ENCODE data around the gene DIRAS1. TPM values are rescaled to one million over a fixed set of nuclear protein-coding genes. Genes with fewer than 3 reads are reported as not detected.

Gene DIRAS1
- total RNA-seq, 1 experiment from 2014 or later: 7.8 TPM

DNA sequence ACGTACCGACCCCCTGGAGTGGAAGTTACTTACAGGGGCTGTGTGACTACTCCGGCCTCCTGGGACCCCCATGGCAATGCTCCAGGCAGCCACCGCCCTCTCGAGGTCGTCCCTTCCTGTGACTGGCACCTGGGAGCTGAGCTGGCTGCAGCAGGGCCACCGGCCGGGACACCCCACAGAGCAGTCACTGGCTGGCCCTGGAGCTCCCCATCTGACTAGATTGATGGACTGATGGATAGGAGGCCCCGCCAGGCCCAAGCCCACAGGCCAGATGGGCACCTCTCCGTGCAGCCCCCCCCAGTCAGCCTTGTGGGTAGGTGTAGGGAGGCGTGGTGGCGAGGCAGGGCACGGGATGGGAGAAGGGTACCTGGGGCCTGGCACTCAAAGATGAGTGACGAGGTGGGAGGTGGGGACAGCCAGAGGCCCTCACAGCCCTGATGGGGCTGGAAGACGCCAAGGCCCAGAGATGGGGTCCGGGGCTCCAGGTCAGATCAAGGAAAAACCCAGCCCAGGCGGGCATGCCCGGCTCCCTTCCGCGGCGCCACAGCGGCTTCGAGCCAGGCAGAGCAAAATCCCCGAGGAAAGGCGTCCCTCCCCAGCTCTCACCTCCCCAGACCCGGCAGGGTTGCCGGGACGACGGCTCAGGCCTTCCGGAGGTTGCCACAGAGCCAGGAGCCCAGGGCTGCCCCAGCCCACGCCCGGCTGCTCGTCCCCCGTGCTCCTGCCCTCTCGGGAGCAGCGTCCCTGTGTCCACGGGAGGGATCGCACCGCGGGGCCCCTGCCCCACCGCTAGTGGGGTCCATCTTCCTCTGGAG, 10.2 kb upstream of the DIRAS1 start:
- no peak overlapping the region for H3K56ac ChIP-seq (ENCODE audit: insufficient read length, low read depth, low read length)
- H2BK5ac ChIP-seq (ENCODE audit: insufficient read length, low read length): no peak overlapping the region
- no peak overlapping the region for H2AFZ ChIP-seq (ENCODE audit: low read length)
- no peak overlapping the region for H2BK120ac ChIP-seq (ENCODE audit: low read depth, low read length, poor library complexity, severe bottlenecking)
- no peaks in the 10 kb centered on the region for H3K79me1 ChIP-seq (ENCODE audit: insufficient read depth, low read depth, low read length, poor library complexity, severe bottlenecking)
- H3K27me3 ChIP-seq (ENCODE audit: insufficient read depth, low read length): no peaks in the 10 kb centered on the region
- H2BK15ac ChIP-seq (ENCODE audit: low read depth, low read length): no peak overlapping the region
- Mint-ChIP-seq H3K4me1 (peaks cover 3 to 11% of the 10 kb centered on the region in 2 experiments), H3K27me3 (ENCODE audit: low read depth) (peaks cover 16% of the 10 kb centered on the region), H3K27ac (no peak overlapping the region), H3K9me3 (no peaks in the 10 kb centered on the region), H3K36me3 (ENCODE audit: insufficient read depth in 1 of 3, low read depth in 3 of 3) (peaks cover 18 to 32% (median 29%) of the 10 kb centered on the region in 3 experiments; a peak in 6 of 7 replicates), H3K4me3 (no peak overlapping the region)
- H3K23ac ChIP-seq (ENCODE audit: insufficient read length, low read depth, low read length): no peak overlapping the region
- H2BK20ac ChIP-seq (ENCODE audit: low read depth, low read length, poor library complexity, severe bottlenecking): no peak overlapping the region
- no peaks in the 10 kb centered on the region for H3K23me2 ChIP-seq (ENCODE audit: insufficient read length, low read depth, low read length, poor library complexity, severe bottlenecking)
- TF ChIP-seq, protein P1, sequence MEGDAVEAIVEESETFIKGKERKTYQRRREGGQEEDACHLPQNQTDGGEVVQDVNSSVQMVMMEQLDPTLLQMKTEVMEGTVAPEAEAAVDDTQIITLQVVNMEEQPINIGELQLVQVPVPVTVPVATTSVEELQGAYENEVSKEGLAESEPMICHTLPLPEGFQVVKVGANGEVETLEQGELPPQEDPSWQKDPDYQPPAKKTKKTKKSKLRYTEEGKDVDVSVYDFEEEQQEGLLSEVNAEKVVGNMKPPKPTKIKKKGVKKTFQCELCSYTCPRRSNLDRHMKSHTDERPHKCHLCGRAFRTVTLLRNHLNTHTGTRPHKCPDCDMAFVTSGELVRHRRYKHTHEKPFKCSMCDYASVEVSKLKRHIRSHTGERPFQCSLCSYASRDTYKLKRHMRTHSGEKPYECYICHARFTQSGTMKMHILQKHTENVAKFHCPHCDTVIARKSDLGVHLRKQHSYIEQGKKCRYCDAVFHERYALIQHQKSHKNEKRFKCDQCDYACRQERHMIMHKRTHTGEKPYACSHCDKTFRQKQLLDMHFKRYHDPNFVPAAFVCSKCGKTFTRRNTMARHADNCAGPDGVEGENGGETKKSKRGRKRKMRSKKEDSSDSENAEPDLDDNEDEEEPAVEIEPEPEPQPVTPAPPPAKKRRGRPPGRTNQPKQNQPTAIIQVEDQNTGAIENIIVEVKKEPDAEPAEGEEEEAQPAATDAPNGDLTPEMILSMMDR (conservative IDR thresholded peaks at IDR 0.05): no peak
- no peak overlapping the region for H3K9ac ChIP-seq (ENCODE audit: extremely low read depth, insufficient read length, low read length)
- H3K9me3 ChIP-seq (ENCODE audit: control insufficient read depth, low read depth, low read length): no peaks in the 10 kb centered on the region
- no peak overlapping the region for H3K18ac ChIP-seq (ENCODE audit: insufficient read length, low read depth, low read length)
- no peak overlapping the region for H2BK12ac ChIP-seq (ENCODE audit: insufficient read length, low read depth, low read length)
- no peak overlapping the region for H3T11ph ChIP-seq (ENCODE audit: low read length)
- no peak overlapping the region for H3K27ac ChIP-seq (ENCODE audit: insufficient read length, low read depth, low read length)
- no peak overlapping the region for H4K5ac ChIP-seq (ENCODE audit: insufficient read length, low read depth, low read length)
- no peak for DNase-seq
- no peaks in the 10 kb centered on the region; the same call in 1 of the 2 replicates for H3K4me1 ChIP-seq (ENCODE audit: insufficient read depth, low read length)
- no peak overlapping the region for H3K4ac ChIP-seq (ENCODE audit: low read depth, low read length)
- no peaks in the 10 kb centered on the region for H3K79me2 ChIP-seq (ENCODE audit: insufficient read depth, low read length)
- WGBS (ENCODE audit: extremely low coverage, insufficient read length, low lambda C conversion rate): no CpG with 5 or more reads among the region's 41 CpGs
- H4K8ac ChIP-seq (replicated peaks; ENCODE audit: insufficient read length, low read depth, low read length): no peak overlapping the region
- no peak overlapping the region for H4K91ac ChIP-seq (ENCODE audit: insufficient read length, low read depth, low read length)
- no peak overlapping the region for H3K4me2 ChIP-seq (ENCODE audit: insufficient read depth, insufficient read length, low read length)
- H3K14ac ChIP-seq (ENCODE audit: insufficient read depth, low read length): no peak overlapping the region
- H2AK5ac ChIP-seq (ENCODE audit: insufficient read length, low read length): no peak overlapping the region
- peaks cover 3% of the 10 kb centered on the region for H4K20me1 ChIP-seq (ENCODE audit: control insufficient read depth, insufficient read depth, insufficient read length)

Measured in H9 (cell line).